Esophagus squamous epithelium (tissue), 5 donors: ENCODE data around the gene ELP2. TPM values are rescaled to one million over a fixed set of nuclear protein-coding genes. Genes with fewer than 3 reads are reported as not detected.

Experiments used
- DNase-seq: peaks from one replicate; lab custom pipeline; 2025; lab: John Stamatoyannopoulos, UW
- H3K27ac ChIP-seq, 4 donors: fragments of 200-600 bp; sonication (generic); one replicate each; pipeline ENCODE4 v1.5.1; 2016 to 2019; ENCODE audit warnings: mild to moderate bottlenecking in 1 of 4
- H3K27me3 ChIP-seq, 4 donors: fragments of 200-600 bp; sonication (generic); 1 replicate in 3 of 4; 2 replicates in 1 of 4; pipeline versions ENCODE4 v1.5.1 to v1.6.0; 2017 to 2021; ENCODE audit warnings: antibody characterized with exemption in 1 of 4
- H3K36me3 ChIP-seq, 3 donors: fragments of 200-600 bp; sonication (generic); one replicate each; pipeline ENCODE4 v1.5.1; 2016 to 2019
- H3K4me1 ChIP-seq, 3 donors: fragments of 200-600 bp; sonication (generic); one replicate each; pipeline ENCODE4 v1.5.1; 2017 to 2019
- H3K4me3 ChIP-seq, 4 donors: fragments of 200-600 bp; sonication (generic); 1 replicate in 3 of 4; 2 replicates in 1 of 4; pipeline ENCODE4 v1.5.1; 2016 to 2019; ENCODE audit warnings: mild to moderate bottlenecking in 2 of 4, moderate library complexity in 1 of 4
- H3K9me3 ChIP-seq, 3 donors: fragments of 200-600 bp; sonication (generic); one replicate each; pipeline ENCODE4 v1.5.1; 2016 to 2019
- POLR2A ChIP-seq, 4 donors: fragments of 450-650 bp; IDR thresholded peaks; one replicate each; pipeline ENCODE4 v1.6.1; 2017; ENCODE audit warnings: antibody characterized with exemption in 4 of 4, mild to moderate bottlenecking in 4 of 4, moderate library complexity in 3 of 4
- WGBS, 2 donors: methylation state at CpG; one replicate each; pipeline ENCODE4 v1.1.5; 2018; 5-methylcytosine and 5-hydroxymethylcytosine counted together
- intact Hi-C: fragments of 100-400 bp; cut with DNase I; formaldehyde crosslinking; loops from one replicate; pipeline ENCODE4 v1.15.0; 2022
- total RNA-seq, 4 donors: library from RNA; depleted of rRNA; stranded (reverse); fragments of >200 nt; gene quantifications; one replicate each; pipeline ENCODE4 v1.1.0, GENCODE V29; 2016
- TF ChIP-seq, protein P1 (sequence below), 6 experiments: fragments of 450-650 bp in 4 of 6; fragments of 200-600 bp in 2 of 6; sonication (generic) in 2 of 6; IDR thresholded peaks; one replicate each; pipeline ENCODE4 v1.5.1; 2016 to 2019; ENCODE audit warnings: antibody characterized with exemption in 6 of 6, mild to moderate bottlenecking in 4 of 6, moderate library complexity in 4 of 6
- donor health status: DM: yes; HTN: yes; CAD: no.

Gene ELP2
- total RNA-seq, 4 donors from 2014 or later: 13.0 to 61.0 (median 28.0) TPM

DNA sequence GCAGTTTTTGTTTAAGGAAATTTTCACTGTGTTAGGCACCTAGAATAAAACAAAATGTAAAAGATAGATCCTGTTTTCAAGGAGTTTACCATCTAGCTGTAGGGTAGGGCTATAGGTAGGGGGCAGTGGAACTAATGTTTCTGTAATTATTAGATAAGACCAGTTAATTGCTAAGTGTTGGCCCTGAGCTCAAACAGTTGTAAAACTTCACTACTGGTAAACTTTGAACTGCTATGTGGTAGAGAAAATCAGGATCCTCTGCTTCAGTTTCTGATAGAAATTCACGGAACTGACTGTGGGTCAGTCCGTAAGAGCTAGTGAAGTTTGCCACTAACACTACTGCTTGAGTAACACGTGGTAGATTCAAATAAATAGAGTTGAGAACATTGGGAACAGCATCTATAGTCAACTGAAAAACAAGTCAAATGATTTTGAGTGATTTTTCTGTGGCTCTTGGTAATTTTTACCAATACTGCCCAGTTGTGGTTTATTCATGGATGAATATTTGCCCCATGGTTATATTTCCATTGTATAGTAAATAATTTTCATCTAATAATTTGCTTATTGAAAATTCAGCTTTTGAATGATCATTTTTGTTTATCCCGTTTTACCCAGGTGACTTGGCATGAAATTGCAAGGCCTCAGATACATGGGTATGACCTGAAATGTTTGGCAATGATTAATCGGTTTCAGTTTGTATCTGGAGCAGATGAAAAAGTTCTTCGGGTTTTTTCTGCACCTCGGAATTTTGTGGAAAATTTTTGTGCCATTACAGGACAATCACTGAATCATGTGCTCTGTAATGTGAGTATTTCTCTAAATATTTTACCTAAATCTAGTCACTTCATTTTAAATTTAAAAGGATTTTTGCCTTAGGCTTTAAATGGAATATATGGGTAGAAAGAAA is 26.4 kb downstream of the ELP2 start:
- intact Hi-C loops: no loop called here
- TF ChIP-seq, protein P1, sequence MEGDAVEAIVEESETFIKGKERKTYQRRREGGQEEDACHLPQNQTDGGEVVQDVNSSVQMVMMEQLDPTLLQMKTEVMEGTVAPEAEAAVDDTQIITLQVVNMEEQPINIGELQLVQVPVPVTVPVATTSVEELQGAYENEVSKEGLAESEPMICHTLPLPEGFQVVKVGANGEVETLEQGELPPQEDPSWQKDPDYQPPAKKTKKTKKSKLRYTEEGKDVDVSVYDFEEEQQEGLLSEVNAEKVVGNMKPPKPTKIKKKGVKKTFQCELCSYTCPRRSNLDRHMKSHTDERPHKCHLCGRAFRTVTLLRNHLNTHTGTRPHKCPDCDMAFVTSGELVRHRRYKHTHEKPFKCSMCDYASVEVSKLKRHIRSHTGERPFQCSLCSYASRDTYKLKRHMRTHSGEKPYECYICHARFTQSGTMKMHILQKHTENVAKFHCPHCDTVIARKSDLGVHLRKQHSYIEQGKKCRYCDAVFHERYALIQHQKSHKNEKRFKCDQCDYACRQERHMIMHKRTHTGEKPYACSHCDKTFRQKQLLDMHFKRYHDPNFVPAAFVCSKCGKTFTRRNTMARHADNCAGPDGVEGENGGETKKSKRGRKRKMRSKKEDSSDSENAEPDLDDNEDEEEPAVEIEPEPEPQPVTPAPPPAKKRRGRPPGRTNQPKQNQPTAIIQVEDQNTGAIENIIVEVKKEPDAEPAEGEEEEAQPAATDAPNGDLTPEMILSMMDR (IDR thresholded peaks at IDR 0.05): no peak
- no peak for TF ChIP-seq POLR2A (IDR thresholded peaks at IDR 0.05)
- H3K9me3 ChIP-seq: no peaks in the 10 kb centered on the region
- no peaks in the 10 kb centered on the region for H3K27me3 ChIP-seq
- peaks cover 0 to 99% (median 13%) of the 10 kb centered on the region in 3 donors for H3K36me3 ChIP-seq
- peaks cover 0 to 4% (median 0%) of the 10 kb centered on the region in 3 donors for H3K4me1 ChIP-seq
- 84 to 87% methylated on average over 7 of the region's 7 CpGs for WGBS, 2 donors
- no peak for DNase-seq
- H3K27ac ChIP-seq: no peak overlapping the region
- no peak overlapping the region for H3K4me3 ChIP-seq

DNA sequence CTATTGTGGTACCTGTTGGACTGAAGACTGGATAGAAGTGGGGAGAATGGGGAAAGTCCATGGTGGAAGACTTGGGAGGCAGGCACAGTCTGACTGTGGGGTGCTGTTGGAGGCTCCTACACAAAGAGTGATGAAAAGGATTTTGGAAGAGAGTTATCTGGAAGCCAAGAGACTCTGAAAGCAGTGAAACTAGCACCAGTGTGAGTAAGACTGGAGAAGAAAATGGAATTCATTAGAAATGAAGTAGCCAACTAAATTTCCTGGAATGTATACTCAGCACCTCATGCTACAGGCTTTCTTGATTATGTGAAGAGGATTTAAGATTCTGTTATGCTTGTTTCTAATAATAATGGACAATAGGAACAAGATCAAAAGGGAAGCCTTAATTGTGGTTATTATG is 27.7 kb downstream of the ELP2 start:
- Histone ChIP-seq H3K4me3 (no peak overlapping the region), H3K27ac (no peak overlapping the region), H3K9me3 (no peaks in the 10 kb centered on the region), H3K27me3 (no peaks in the 10 kb centered on the region), H3K36me3 (peaks cover 0 to 99% (median 10%) of the 10 kb centered on the region in 3 donors), H3K4me1 (peaks cover 0 to 4% (median 0%) of the 10 kb centered on the region in 3 donors)
- intact Hi-C loops: no loop called here
- TF ChIP-seq, protein P1 (IDR thresholded peaks at IDR 0.05): no peak
- no peak for DNase-seq

DNA sequence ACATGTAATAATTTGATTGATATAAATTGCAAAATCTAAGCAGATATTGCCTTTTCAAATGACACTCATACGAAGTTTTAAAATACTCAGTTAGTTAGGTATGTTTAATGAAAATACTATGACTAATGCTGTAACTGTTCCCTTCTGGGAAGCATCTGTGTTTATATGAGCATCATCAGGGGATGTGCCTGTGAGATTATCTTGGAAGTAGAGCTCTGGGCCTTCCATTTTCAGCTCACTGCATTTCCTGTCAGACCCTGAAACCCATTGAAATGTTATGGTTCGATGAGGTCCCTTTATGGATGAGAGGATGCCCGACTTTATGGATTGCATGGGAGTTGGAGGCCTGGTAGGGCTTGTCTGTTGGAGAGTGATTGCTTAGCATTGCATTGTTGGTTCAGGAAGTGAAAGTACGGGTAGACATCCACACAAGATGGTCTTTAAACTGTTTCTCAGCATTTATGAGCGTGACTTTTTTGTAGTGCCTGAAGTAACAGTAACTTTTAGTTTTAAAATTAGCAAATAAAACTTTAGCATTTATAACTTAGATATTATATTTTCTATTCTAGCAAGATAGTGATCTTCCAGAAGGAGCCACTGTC is 28.7 kb downstream of the ELP2 start:
- 78% methylated on average over 5 of the region's 5 CpGs for WGBS, 2 donors
- no peak for DNase-seq
- no peak for TF ChIP-seq POLR2A (IDR thresholded peaks at IDR 0.05)
- TF ChIP-seq, protein P1 (IDR thresholded peaks at IDR 0.05): no peak
- Histone ChIP-seq H3K36me3 (peaks cover 0 to 99% (median 9%) of the 10 kb centered on the region in 3 donors), H3K9me3 (no peaks in the 10 kb centered on the region), H3K27ac (no peak overlapping the region), H3K27me3 (no peaks in the 10 kb centered on the region), H3K4me3 (no peak overlapping the region), H3K4me1 (peaks cover 0 to 4% (median 0%) of the 10 kb centered on the region in 3 donors)
- intact Hi-C loops: no loop called here

DNA sequence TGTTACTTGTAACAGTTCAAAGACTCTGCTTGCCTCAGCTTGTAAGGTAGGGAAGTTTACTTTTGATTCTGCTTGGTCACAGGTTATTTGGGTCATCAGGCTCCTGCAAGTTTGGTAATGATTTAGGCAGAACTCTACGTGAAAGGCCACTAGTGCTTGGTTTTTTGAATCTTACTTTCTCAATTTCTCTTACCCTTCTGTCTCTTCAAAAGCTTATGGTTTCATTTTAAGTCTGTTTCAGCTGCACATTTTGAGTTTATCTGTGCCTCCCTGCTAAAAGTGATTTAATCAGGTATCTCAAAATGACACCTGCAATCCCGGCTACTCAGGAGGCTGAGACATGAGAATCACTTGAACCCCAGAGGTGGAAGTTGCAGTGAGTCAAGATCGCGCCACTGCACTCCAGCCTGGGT is 31.3 kb downstream of the ELP2 start:
- Histone ChIP-seq H3K36me3 (peaks cover 0 to 99% (median 24%) of the 10 kb centered on the region in 3 donors), H3K27me3 (no peaks in the 10 kb centered on the region), H3K4me3 (no peak overlapping the region), H3K4me1 (peaks cover 0 to 4% (median 0%) of the 10 kb centered on the region in 3 donors), H3K27ac (peak overlapping the region in 1 of 4 donors; percentile 33), H3K9me3 (no peaks in the 10 kb centered on the region)
- no peak for TF ChIP-seq POLR2A (IDR thresholded peaks at IDR 0.05)
- TF ChIP-seq, protein P1 (IDR thresholded peaks at IDR 0.05): no peak
- DNase-seq: no peak
- WGBS, 2 donors: 47 to 69% methylated on average over 3 to 4 of the region's 4 CpGs
- intact Hi-C loops: no loop called here

DNA sequence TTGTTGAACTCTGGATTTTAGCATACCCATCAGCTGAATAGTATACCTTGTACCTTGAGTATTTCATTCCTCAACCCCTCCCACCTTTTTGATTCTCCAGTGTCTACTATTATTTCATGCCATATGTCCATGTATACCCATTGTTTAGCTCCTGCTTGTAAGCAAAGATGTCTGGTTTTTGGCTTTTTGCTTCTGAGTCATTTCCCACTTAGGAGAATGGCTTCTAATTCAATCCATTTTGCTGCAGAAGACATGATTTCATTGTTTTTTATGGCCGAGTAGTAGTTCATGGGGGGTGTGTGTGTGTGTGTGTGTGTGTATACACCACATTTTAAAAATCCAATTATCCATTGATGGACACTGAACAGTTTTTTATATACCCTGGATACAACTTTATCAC is 33.3 kb downstream of the ELP2 start:
- no peak for DNase-seq
- intact Hi-C loops: no loop called here
- Histone ChIP-seq H3K4me3 (no peak overlapping the region), H3K9me3 (no peaks in the 10 kb centered on the region), H3K27me3 (no peaks in the 10 kb centered on the region), H3K4me1 (peaks cover 0 to 4% (median 0%) of the 10 kb centered on the region in 3 donors), H3K27ac (no peak overlapping the region), H3K36me3 (peaks cover 0 to 97% (median 34%) of the 10 kb centered on the region in 3 donors)
- TF ChIP-seq POLR2A (IDR thresholded peaks at IDR 0.05): no peak
- TF ChIP-seq, protein P1 (IDR thresholded peaks at IDR 0.05): no peak
- 63 to 75% methylated on average over 1 of the region's 1 CpG for WGBS, 2 donors
